Activated naive CD8-positive, alpha-beta T cell treated with anti-CD3 and anti-CD28 coated beads for 36 hours (primary cell): ENCODE data around the gene TGFBR3L. TPM values are rescaled to one million over a fixed set of nuclear protein-coding genes. Genes with fewer than 3 reads are reported as not detected.

Source experiments
- DNase-seq: peaks from one replicate; pipeline ENCODE4 v3.0.0; 2021
- H3K27ac Mint-ChIP-seq: one replicate; pipeline ENCODE4 v1.8.0; 2022; ENCODE audit warnings: mild to moderate bottlenecking, moderate library complexity, mixed read lengths
- H3K27me3 Mint-ChIP-seq: one replicate; pipeline ENCODE4 v1.8.0; 2022; ENCODE audit warnings: mild to moderate bottlenecking, mixed read lengths
- H3K36me3 Mint-ChIP-seq: one replicate; pipeline ENCODE4 v1.8.0; 2021; ENCODE audit warnings: mild to moderate bottlenecking, mixed read lengths
- H3K4me1 Mint-ChIP-seq: one replicate; pipeline ENCODE4 v1.8.0; 2021; ENCODE audit warnings: mixed read lengths
- H3K4me3 Mint-ChIP-seq: one replicate; pipeline ENCODE4 v1.8.0; 2022; ENCODE audit warnings: mild to moderate bottlenecking, moderate library complexity, mixed read lengths
- H3K9me3 Mint-ChIP-seq: one replicate; pipeline ENCODE4 v1.8.0; 2022; ENCODE audit warnings: mixed read lengths
- total RNA-seq, 2 experiments: library from RNA; stranded (reverse); gene quantifications; one replicate each; pipeline ENCODE4 v1.2.3, GENCODE V29; 2021

The TGFBR3L gene
- total RNA-seq, 2 experiments from 2014 or later: 2.1 to 3.2 TPM

GRCh38 chr19:7961920-7962626, 47.4 kb downstream of the TGFBR3L start:
- Mint-ChIP-seq H3K4me3 (no peak overlapping the region), H3K4me1 (no peaks in the 10 kb centered on the region), H3K36me3 (peaks cover 4% of the 10 kb centered on the region), H3K9me3 (no peaks in the 10 kb centered on the region), H3K27ac (no peak overlapping the region), H3K27me3 (no peaks in the 10 kb centered on the region)
- no peak for DNase-seq

- Mint-ChIP-seq H3K4me1 (no peaks in the 10 kb centered on the region), H3K4me3 (no peak overlapping the region), H3K27me3 (no peaks in the 10 kb centered on the region), H3K36me3 (peaks cover 4% of the 10 kb centered on the region), H3K9me3 (no peaks in the 10 kb centered on the region), H3K27ac (no peak overlapping the region)
- DNase-seq: no peak
These were observed 48.1 kb downstream of the TGFBR3L start for GRCh38 chr19:7962644-7963268.

GRCh38 chr19:7963566-7963965, 48.9 kb downstream of the TGFBR3L start:
- Mint-ChIP-seq H3K27ac (no peak overlapping the region), H3K4me3 (no peak overlapping the region), H3K27me3 (no peaks in the 10 kb centered on the region), H3K36me3 (peaks cover 4% of the 10 kb centered on the region), H3K4me1 (no peaks in the 10 kb centered on the region), H3K9me3 (no peaks in the 10 kb centered on the region)
- DNase-seq: no peak

GRCh38 chr19:7965259-7965841, 50.7 kb downstream of the TGFBR3L start:
- no peaks in the 10 kb centered on the region for H3K4me1 Mint-ChIP-seq
- no peaks in the 10 kb centered on the region for H3K27me3 Mint-ChIP-seq
- no peak overlapping the region for H3K27ac Mint-ChIP-seq
- no peaks in the 10 kb centered on the region for H3K9me3 Mint-ChIP-seq
- no peak overlapping the region for H3K4me3 Mint-ChIP-seq
- peaks cover 3% of the 10 kb centered on the region for H3K36me3 Mint-ChIP-seq
- DNase-seq: no peak

- H3K27me3 Mint-ChIP-seq: no peaks in the 10 kb centered on the region
- no peaks in the 10 kb centered on the region for H3K4me1 Mint-ChIP-seq
- H3K4me3 Mint-ChIP-seq: no peak overlapping the region
- no peak overlapping the region for H3K27ac Mint-ChIP-seq
- no peaks in the 10 kb centered on the region for H3K9me3 Mint-ChIP-seq
- no peak for DNase-seq
- peaks cover 2% of the 10 kb centered on the region for H3K36me3 Mint-ChIP-seq
These were observed 51.5 kb downstream of the TGFBR3L start for GRCh38 chr19:7965921-7966665.

- H3K27ac Mint-ChIP-seq: no peak overlapping the region
These were observed 53.6 kb downstream of the TGFBR3L start for GRCh38 chr19:7968008-7968795.

More at GRCh38 chr19:7968008-7968795, 53.6 kb downstream of the TGFBR3L start:
- Mint-ChIP-seq H3K9me3 (no peaks in the 10 kb centered on the region), H3K4me1 (no peaks in the 10 kb centered on the region), H3K4me3 (no peak overlapping the region), H3K27me3 (no peaks in the 10 kb centered on the region), H3K36me3 (peaks cover 2% of the 10 kb centered on the region)
- no peak for DNase-seq

Other genes with a start within 250 kb of the TGFBR3L start
- not detected for gene RETN, start 245.8 kb upstream of the TGFBR3L start, total RNA-seq
- not detected for gene MCEMP1, start 237.7 kb upstream of the TGFBR3L start, total RNA-seq
- gene TRAPPC5, start 234.0 kb upstream of the TGFBR3L start, total RNA-seq: 10 to 100 TPM; 83.3 to 83.8 TPM
- 1 to 10 TPM; 1.5 to 1.7 TPM for gene FCER2, start 212.7 kb upstream of the TGFBR3L start, total RNA-seq
- gene CLEC4G, start 182.7 kb upstream of the TGFBR3L start, total RNA-seq: not detected
- gene CD209, start 167.3 kb upstream of the TGFBR3L start, total RNA-seq: not detected
- not detected for gene CLEC4M, start 151.6 kb upstream of the TGFBR3L start, total RNA-seq
- 1 to 10 TPM; 4.8 TPM for gene EVI5L, start 84.6 kb upstream of the TGFBR3L start, total RNA-seq
- under 1 TPM in 1 of 2 experiments, not detected in 1; 0.10 TPM for gene PRR36, start 40.4 kb upstream of the TGFBR3L start, total RNA-seq
- gene LRRC8E, start 26.3 kb upstream of the TGFBR3L start, total RNA-seq: not detected
- gene MAP2K7, start 11.0 kb upstream of the TGFBR3L start, total RNA-seq: 10 to 100 TPM; 31.8 to 32.4 TPM
- 10 to 100 TPM; 14.4 to 14.8 TPM for gene SNAPC2, start 5.5 kb downstream of the TGFBR3L start, total RNA-seq
- under 1 TPM; 0.44 to 0.52 TPM for gene CTXN1, start 11.3 kb downstream of the TGFBR3L start, total RNA-seq
- 100 to 1,000 TPM; 125 to 136 TPM for gene TIMM44, start 28.8 kb downstream of the TGFBR3L start, total RNA-seq
- 100 to 1,000 TPM; 169 to 172 TPM for gene ELAVL1, start 90.8 kb downstream of the TGFBR3L start, total RNA-seq
- gene CCL25, start 137.9 kb downstream of the TGFBR3L start, total RNA-seq: 1 to 10 TPM in 1 of 2 experiments, under 1 TPM in 1; 0.30 to 1.2 TPM
- gene FBN3, start 234.8 kb downstream of the TGFBR3L start, total RNA-seq: not detected